ENCODE data around the gene AFF2.

The AFF2 gene

DNA sequence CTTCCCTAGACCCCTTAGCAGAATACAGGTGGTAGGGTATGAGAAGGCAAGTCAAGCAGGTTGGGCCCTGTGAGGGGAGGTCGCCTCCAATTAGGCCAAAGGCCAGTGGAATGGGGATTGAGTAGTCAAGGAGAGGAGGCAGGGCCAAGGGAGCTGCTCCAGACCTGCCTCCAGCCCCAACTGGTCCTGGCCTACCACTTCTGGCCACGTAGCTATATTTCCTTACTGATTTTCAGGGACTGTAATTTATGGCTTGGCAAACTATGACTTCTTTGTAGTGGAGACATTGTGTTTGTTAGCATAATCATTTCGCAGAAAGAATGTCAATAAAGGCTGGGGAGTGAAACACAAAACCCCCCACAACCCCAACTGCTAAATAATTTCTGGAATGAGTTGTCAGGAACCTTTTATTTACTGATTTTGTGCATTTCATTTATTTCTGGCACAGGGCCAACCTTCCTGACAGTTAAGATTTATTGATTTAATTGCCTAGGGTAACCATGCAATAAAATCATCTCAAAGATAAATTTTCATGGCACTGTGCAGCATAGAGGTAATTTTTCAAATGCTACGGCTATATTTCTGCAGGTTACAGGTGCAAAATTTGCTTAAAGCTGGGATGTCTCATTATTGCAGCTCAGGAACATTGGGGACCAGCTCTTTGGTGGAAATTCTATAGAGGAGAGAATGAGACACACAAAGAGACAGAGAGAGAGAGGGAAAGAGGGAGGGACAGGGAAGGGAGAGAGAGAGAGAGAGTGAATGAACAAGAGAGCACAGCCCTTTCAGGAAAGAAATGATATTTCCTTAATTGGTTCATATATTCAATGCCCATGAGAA, 509.8 kb downstream of the AFF2 start:
- no peak for DNase-seq (ENCODE audit: low read depth in 2 of 2)
- no peak overlapping the region for H3K4me3 ChIP-seq (replicated peaks in 1 of 2; ENCODE audit: low read depth in 2 of 2, low read length in 2 of 2)
- TF ChIP-seq, protein P1, sequence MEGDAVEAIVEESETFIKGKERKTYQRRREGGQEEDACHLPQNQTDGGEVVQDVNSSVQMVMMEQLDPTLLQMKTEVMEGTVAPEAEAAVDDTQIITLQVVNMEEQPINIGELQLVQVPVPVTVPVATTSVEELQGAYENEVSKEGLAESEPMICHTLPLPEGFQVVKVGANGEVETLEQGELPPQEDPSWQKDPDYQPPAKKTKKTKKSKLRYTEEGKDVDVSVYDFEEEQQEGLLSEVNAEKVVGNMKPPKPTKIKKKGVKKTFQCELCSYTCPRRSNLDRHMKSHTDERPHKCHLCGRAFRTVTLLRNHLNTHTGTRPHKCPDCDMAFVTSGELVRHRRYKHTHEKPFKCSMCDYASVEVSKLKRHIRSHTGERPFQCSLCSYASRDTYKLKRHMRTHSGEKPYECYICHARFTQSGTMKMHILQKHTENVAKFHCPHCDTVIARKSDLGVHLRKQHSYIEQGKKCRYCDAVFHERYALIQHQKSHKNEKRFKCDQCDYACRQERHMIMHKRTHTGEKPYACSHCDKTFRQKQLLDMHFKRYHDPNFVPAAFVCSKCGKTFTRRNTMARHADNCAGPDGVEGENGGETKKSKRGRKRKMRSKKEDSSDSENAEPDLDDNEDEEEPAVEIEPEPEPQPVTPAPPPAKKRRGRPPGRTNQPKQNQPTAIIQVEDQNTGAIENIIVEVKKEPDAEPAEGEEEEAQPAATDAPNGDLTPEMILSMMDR (IDR thresholded peaks at IDR 0.05; ENCODE audit: low read depth, low read length): no peak

DNA sequence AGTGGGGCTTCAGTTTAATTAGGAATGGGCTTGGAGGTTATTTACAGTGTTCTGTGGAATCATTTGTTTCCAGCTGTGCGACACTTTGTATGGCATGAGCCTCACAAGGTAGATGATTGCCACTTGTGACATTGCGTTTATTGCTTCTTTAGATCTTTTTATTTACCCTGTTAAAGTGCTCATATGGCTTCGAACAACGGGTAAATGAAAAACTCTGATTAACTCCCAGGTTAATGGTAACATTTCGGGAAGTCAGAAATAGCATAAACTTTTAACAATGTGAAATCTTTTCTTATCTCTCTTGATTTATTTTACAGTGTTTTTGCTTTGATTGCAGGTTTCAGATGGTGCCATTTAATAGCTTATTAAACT, 510.4 kb downstream of the AFF2 start:
- DNase-seq (ENCODE audit: low read depth in 2 of 2): no peak
- TF ChIP-seq, protein P1 (IDR thresholded peaks at IDR 0.05; ENCODE audit: low read depth, low read length): no peak
- no peak overlapping the region for H3K4me3 ChIP-seq (replicated peaks in 1 of 2; ENCODE audit: low read depth in 2 of 2, low read length in 2 of 2)

DNA sequence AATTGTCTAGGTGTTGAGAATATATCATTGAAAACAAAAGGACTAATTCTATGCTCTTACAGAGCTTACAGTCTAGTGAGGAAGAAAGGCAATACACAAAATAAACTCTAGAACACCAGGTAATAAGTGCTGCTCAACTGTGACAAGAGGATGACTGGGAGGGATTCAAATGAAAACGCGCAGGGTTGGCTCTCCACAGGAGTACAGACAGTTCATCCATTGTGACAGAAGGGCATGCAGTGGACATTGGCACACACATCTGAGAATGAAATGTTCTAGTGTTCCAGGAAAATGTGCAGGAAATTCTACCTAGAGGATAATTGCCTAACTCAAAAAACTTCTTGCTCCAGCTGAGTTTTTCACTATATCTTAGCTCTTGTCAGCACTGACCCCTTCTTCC, 512.7 kb downstream of the AFF2 start:
- DNase-seq (ENCODE audit: low read depth in 2 of 2): no peak
- TF ChIP-seq, protein P1 (IDR thresholded peaks at IDR 0.05; ENCODE audit: low read depth, low read length): no peak
- no peak overlapping the region for H3K4me3 ChIP-seq (replicated peaks in 1 of 2; ENCODE audit: low read depth in 2 of 2, low read length in 2 of 2)

DNA sequence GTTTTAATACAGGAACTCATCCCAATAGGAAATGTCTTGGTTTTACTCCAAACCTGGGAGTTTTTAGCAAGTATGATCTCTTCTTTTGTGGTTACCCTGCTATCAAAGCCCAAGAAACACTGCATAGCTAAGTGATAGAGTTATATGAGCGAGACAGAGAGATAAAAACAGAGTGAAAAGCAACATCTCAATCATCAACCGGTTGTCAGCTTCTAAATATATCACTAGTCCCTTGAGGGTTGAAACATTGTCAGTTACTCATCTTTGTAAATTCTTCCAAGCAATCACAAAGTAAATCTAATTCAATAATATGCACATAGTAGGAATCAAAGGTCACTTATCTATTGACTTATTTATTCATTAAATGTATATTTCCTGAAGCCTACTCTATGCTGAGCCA, 520.7 kb downstream of the AFF2 start:
- TF ChIP-seq, protein P1 (IDR thresholded peaks at IDR 0.05; ENCODE audit: low read depth, low read length): no peak
- DNase-seq (ENCODE audit: low read depth in 2 of 2): no peak
- no peak overlapping the region for H3K4me3 ChIP-seq (replicated peaks in 1 of 2; ENCODE audit: low read depth in 2 of 2, low read length in 2 of 2)

DNA sequence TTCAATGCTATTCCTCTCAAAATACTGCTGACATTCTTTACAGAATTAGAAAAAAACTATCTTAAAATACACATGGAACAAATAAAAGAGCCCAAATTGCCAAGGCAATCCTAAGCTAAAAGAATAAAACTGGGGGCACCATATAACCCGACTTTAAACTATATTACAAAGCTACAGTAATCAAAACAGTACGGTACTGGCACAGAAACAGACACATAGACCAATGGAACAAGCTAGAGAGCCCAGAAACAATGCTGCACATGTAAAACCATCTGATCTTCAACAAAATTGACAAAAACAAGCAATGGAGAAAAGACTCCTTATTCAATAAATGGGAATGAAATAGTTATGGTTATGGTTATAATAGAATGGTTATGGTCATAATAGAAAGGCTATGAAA, 522.1 kb downstream of the AFF2 start:
- TF ChIP-seq, protein P1 (IDR thresholded peaks at IDR 0.05; ENCODE audit: low read depth, low read length): no peak
- DNase-seq (ENCODE audit: low read depth in 2 of 2): no peak

DNA sequence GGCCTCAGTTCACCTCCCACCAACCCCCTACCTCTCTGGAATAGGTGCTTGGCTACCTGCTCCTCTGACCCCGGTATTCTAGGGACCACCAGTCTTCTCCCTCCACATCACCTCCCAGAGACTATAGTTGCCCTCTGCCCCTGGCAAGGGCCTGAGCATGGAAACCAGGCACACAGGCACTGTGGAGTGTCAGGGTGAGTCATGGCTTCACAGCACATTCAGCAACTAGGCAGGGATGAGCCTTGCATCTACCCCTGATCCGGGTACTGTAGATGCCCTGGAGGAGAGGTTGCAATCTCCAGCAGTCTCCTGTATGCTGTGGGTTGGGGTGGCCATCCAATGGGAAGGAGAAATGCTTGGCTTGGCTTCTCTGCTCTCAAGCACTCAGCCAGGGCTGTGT, 532.0 kb downstream of the AFF2 start:
- no peak overlapping the region for H3K4me3 ChIP-seq (replicated peaks in 1 of 2; ENCODE audit: low read depth in 2 of 2, low read length in 2 of 2)
- TF ChIP-seq, protein P1 (IDR thresholded peaks at IDR 0.05; ENCODE audit: low read depth, low read length): no peak
- no peak for DNase-seq (ENCODE audit: low read depth in 2 of 2)

More for the DNA sequence above, 522.1 kb downstream of the AFF2 start:
- H3K4me3 ChIP-seq (replicated peaks in 1 of 2; ENCODE audit: low read depth in 2 of 2, low read length in 2 of 2): no peak overlapping the region

Data from cardiac fibroblast (primary cell).